HS-5 (cell line): ENCODE results near the gene CACNA1C.
A peak's percentile ranks its signal among the peaks of the same experiment; 100 is the strongest.
"Not testable (repeated sequence)": the region's sequence is repeated elsewhere in the genome, so short reads cannot be mapped to it uniquely, and the experiment has no call there.

ENCODE experiments used
- DNase-seq: peaks from one replicate; pipeline ENCODE4 v3.0.0-alpha.2; 2012; ENCODE audit warnings: low read depth

CACNA1C gene

GRCh38 chr12:2677142-2677880 is 624.5 kb downstream of the CACNA1C start:
- no peak for DNase-seq

DNA sequence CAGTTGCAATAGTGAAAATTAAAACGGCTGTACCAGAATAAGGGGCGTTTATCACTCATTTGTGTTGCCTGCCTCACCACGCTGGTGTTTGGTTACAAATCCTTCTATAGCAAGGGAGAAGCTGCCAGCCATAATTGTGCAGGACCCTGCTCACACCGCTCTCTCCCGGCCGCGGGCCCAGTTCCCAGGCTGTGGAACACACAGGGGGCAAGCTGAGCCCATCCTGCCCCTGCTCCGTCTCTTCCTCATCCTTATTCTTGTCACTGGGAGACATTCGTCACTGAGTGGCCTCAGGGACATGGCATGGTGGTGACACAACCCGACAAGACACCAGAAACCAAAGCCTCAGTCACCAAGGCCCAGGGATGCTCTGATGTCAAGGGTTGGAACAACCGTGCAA is 625.6 kb downstream of the CACNA1C start:
- no peak for DNase-seq

- no peak for DNase-seq
These were observed 626.5 kb downstream of the CACNA1C start for GRCh38 chr12:2679068-2679815.

- no peak for DNase-seq
These were observed 627.3 kb downstream of the CACNA1C start for GRCh38 chr12:2679816-2680675.

DNA sequence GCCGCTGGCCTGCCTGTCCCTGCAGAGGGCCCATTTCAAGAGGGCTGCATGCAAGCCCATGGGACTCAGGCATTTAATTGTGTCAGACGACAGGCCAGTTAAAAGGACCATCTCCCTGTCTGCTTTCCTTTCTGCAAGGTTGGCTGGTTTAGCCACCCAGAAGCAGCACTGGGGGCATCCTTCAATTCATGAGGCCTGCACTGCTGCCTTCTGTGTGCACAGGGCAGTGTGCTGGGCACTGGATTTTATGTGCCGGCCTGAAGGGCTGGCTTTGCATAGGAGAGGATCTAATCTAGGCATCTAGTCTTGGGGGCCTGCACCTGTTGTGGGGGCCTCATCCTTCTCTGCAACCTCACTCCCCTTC is 627.9 kb downstream of the CACNA1C start:
- no peak for DNase-seq

GRCh38 chr12:2681450-2682205 is 628.8 kb downstream of the CACNA1C start:
- DNase-seq, result no peak

GRCh38 chr12:2682296-2683251 is 629.8 kb downstream of the CACNA1C start:
- DNase-seq, result peak; percentile 19

DNA sequence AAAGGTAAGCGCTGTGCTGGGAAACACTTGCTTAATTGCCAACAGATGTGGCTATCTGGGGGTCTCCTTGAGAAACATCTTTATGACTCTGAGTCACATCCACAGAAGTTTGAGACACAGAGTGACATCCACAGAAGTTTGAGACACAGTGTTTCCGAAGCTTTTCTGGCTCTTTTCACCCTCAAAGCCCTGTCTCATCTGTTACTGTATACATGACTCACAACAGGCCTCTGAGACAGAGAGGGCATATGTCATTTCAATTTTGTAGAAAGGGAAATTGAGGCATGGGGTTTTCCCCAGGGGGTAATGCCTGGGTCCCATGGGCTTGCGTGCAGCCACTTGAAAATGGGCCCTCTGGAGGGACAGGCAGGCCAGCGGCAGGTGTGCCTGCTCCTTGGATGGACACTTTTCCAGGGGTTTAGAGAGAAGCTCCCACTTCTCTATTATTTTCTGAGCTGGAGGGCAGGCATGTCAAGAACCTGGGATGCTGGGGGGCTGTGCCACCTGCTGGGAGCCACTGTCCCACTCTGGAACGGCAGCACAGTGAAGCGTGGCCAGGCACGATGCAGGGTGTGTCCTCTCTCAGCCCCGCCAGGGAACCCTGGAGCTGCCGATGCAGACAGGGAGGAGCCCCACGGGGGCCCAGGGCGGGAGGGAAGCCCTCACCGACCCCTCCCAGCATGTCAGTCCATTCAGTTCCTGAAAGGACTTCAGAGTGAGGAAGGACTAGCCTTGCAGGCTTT is 630.7 kb downstream of the CACNA1C start:
- no peak for DNase-seq

GRCh38 chr12:2684026-2684325 is 631.2 kb downstream of the CACNA1C start:
- DNase-seq, result not testable (repeated sequence)

GRCh38 chr12:2685620-2686279 is 633.0 kb downstream of the CACNA1C start:
- DNase-seq, result not testable (repeated sequence)

DNA sequence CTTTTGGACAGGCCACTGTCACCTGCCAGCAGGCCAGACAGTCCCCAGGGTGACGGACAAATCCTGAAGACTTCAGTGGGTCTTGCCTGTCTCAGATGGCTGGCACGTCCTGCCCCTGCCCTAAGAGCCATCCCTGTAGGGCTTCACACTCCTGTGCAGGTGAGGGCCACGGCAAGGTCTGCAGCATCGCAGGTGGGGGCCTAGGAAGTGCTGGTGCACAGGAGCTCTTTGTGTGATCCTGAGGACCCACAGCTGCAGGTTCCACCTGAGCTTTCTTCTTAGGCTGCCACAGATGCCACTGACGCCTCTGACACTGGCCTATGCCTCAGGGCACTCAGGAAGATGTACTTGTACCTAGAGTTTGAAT is 633.5 kb downstream of the CACNA1C start:
- DNase-seq, result no peak

DNA sequence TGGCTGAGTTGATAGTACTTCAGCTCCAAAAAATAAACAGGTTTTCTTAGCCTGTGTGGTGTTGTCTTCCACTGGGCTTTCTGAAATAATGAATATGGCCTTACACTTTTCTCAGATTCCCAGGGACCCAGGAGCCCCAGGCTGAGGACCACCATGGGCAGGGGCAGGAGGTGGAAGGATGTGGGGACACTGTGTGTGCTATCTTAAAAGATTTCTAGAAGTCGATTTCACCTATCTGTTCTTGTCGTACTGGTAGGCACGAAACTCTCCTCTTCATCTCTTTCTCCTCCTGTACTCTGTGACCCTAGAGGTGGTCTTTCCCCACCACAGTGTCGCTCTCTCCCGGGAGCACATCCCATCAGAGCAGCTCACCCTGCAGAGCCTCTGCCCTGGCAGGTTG is 634.3 kb downstream of the CACNA1C start:
- DNase-seq, result no peak

DNA sequence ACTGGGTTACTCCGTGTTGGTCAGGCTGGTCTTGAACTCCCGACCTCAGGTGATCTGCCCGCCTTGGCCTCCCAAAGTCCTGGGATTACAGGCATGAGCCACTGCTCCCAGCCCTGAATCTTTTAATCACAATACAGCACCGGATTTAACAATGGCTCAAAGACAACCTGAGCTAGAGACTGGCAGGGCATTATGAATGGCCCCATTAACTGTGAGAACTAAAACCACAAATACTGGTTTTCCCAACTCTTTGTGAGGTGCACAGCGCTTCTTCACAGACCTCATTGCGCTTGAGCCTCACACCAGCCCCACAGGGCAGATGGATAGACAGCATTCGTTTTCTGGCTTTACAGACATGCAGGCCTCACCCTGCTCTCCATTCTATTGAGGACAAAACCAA is 634.9 kb downstream of the CACNA1C start:
- no peak for DNase-seq

DNA sequence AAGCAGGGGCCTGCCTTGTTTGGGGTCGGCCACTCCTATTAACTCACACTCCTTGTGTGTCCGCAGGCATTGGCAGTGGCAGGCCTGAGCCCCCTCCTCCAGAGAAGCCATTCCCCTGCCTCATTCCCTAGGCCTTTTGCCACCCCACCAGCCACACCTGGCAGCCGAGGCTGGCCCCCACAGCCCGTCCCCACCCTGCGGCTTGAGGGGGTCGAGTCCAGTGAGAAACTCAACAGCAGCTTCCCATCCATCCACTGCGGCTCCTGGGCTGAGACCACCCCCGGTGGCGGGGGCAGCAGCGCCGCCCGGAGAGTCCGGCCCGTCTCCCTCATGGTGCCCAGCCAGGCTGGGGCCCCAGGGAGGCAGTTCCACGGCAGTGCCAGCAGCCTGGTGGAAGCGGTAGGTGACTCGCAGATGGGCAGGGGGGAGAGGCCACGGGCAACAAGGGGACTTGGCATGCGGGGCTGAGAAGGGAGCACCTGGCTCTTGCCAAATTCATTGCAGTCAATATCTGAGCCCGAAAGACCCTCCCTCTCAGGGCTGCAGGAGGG is 635.7 kb downstream of the CACNA1C start:
- DNase-seq, result no peak

DNA sequence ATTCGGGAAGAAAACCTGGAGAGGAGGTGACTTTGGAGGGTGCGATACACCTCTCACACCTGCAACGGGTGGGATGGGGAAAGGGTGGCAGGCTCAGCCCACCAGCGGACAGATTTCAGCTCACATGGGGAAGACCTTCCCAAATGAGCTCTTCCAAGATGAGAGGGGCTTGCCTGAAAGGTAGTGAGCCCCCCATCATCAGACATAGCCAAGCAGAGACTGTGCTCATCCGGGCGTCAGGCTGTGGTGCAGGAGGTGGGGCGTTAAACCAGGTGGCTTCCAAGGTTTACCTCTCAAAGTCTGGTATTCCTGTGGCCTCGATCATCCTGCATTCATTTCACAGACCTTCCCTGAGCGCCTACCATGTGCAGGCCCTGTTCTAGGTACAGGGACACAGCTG is 636.6 kb downstream of the CACNA1C start:
- DNase-seq, result no peak

GRCh38 chr12:2689879-2690278 is 637.1 kb downstream of the CACNA1C start:
- no peak for DNase-seq

DNA sequence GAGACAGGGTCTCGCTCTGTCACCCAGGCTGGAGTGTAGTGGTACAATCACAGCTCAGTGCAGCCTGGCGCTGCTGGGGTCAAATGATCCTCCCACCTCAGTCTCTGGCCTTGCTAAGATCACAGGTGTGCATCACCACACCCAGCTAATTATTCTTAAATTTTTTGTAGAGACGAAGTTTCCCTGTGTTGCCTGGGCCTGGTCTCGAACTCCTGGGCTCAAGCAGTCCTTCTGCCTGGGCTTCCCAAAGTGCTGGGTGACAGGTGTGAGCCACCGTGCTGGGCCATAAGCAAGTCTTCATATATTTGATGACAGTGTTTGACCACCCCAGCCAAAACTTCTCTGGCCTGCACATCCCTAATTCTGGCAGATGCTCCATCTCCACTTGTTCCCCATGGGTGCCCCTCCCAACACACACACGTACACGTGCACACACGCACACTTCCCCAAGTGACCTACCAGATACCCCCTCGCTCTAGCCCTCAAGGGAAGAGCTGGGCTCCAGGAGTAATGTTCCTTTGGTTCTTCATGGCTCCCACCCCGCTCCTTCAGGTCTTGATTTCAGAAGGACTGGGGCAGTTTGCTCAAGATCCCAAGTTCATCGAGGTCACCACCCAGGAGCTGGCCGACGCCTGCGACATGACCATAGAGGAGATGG is 637.7 kb downstream of the CACNA1C start:
- DNase-seq, result no peak

DNA sequence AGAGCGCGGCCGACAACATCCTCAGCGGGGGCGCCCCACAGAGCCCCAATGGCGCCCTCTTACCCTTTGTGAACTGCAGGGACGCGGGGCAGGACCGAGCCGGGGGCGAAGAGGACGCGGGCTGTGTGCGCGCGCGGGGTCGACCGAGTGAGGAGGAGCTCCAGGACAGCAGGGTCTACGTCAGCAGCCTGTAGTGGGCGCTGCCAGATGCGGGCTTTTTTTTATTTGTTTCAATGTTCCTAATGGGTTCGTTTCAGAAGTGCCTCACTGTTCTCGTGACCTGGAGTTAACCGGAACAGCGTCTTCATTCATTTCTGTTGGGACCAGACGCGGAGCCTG is 638.2 kb downstream of the CACNA1C start:
- no peak for DNase-seq
